CD4-positive, alpha-beta memory T cell (primary cell): ENCODE results near the gene CDH13. TPM values are rescaled to one million over a fixed set of nuclear protein-coding genes. Genes with fewer than 3 reads are reported as not detected.

Experiments
- CTCF ChIA-PET: fragments of 350-600 bp; sonication (Branson Sonifier 250); formaldehyde crosslinking; loops from one replicate; lab custom pipeline; 2021; ENCODE audit warnings: inconsistent platforms; ENCODE audit not compliant: partially characterized antibody; lab: Charles Lee
- POLR2A ChIA-PET: fragments of 350-600 bp; sonication (Branson Sonifier 250); formaldehyde crosslinking; loops from one replicate; lab custom pipeline; 2021; ENCODE audit not compliant: partially characterized antibody; lab: Charles Lee
- DNase-seq, 5 donors: peaks; one replicate each; pipeline versions ENCODE4 v3.0.0 to v3.0.0-alpha.2; 2020 to 2022; ENCODE audit warnings: mixed read lengths in 1 of 5
- H3K27ac ChIP-seq: one replicate; pipeline ENCODE4 v1.7.0; 2013; ENCODE audit warnings: low read depth, low read length
- H3K27me3 ChIP-seq: 2 replicates; pipeline ENCODE4 v1.7.0; 2013; ENCODE audit warnings: mild to moderate bottlenecking, low read length, moderate library complexity; ENCODE audit not compliant: insufficient read depth
- H3K36me3 ChIP-seq: 2 replicates; pipeline ENCODE4 v1.7.0; 2013; ENCODE audit warnings: mild to moderate bottlenecking, low read length, moderate library complexity; ENCODE audit not compliant: insufficient read depth
- H3K4me1 ChIP-seq: 2 replicates; pipeline ENCODE4 v1.7.0; 2013; ENCODE audit warnings: mild to moderate bottlenecking, low read length, moderate library complexity; ENCODE audit not compliant: insufficient read depth
- H3K4me3 ChIP-seq, 2 donors: one replicate each; pipeline ENCODE4 v1.7.0; 2013; ENCODE audit warnings: low read length in 2 of 2, mild to moderate bottlenecking in 1 of 2
- H3K9me3 ChIP-seq, 2 donors: one replicate each; pipeline ENCODE4 v1.7.0; 2013; ENCODE audit warnings: low read length in 2 of 2, control low read depth in 1 of 2; ENCODE audit not compliant: control insufficient read depth in 1 of 2
- H3K27ac Mint-ChIP-seq, 7 donors: one replicate each; pipeline ENCODE4 v1.8.0; 2020 to 2021; ENCODE audit warnings: mixed read lengths in 7 of 7, mild to moderate bottlenecking in 6 of 7, inconsistent platforms in 3 of 7, moderate library complexity in 3 of 7
- H3K27me3 Mint-ChIP-seq, 2 donors: one replicate each; pipeline ENCODE4 v1.8.0; 2020 to 2021; ENCODE audit warnings: mixed read lengths in 2 of 2
- H3K36me3 Mint-ChIP-seq, 2 donors: one replicate each; pipeline ENCODE4 v1.8.0; 2020 to 2021; ENCODE audit warnings: mixed read lengths in 2 of 2, inconsistent platforms in 1 of 2, mild to moderate bottlenecking in 1 of 2
- H3K4me1 Mint-ChIP-seq, 4 donors: one replicate each; pipeline ENCODE4 v1.8.0; 2020 to 2021; ENCODE audit warnings: mixed read lengths in 4 of 4, mild to moderate bottlenecking in 1 of 4
- H3K4me3 Mint-ChIP-seq, 8 donors: one replicate each; pipeline ENCODE4 v1.8.0; 2020 to 2021; ENCODE audit warnings: mixed read lengths in 8 of 8, mild to moderate bottlenecking in 7 of 8, moderate library complexity in 6 of 8, inconsistent platforms in 3 of 8
- H3K9me3 Mint-ChIP-seq, 8 donors: one replicate each; pipeline ENCODE4 v1.8.0; 2020 to 2021; ENCODE audit warnings: mixed read lengths in 8 of 8, mild to moderate bottlenecking in 5 of 8, inconsistent platforms in 3 of 8, moderate library complexity in 1 of 8
- intact Hi-C: fragments of 100-400 bp; cut with micrococcal nuclease; formaldehyde crosslinking; loops from one replicate; pipeline ENCODE4 v1.15.1; 2023
- polyA plus RNA-seq, 2 donors: library from polyadenylated mRNA; unstranded; fragments of 300-500 nt; fragmentation: Illumina TruSeq; gene quantifications; one replicate each; pipeline ENCODE4 v1.2.3, GENCODE V29; 2021
- total RNA-seq, 2 experiments: library from RNA; stranded (reverse); gene quantifications; one replicate each; pipeline ENCODE4 v1.2.3, GENCODE V29; 2021

Gene CDH13
- total and polyA plus RNA-seq, 4 experiments from 2014 or later, result not detected

DNA sequence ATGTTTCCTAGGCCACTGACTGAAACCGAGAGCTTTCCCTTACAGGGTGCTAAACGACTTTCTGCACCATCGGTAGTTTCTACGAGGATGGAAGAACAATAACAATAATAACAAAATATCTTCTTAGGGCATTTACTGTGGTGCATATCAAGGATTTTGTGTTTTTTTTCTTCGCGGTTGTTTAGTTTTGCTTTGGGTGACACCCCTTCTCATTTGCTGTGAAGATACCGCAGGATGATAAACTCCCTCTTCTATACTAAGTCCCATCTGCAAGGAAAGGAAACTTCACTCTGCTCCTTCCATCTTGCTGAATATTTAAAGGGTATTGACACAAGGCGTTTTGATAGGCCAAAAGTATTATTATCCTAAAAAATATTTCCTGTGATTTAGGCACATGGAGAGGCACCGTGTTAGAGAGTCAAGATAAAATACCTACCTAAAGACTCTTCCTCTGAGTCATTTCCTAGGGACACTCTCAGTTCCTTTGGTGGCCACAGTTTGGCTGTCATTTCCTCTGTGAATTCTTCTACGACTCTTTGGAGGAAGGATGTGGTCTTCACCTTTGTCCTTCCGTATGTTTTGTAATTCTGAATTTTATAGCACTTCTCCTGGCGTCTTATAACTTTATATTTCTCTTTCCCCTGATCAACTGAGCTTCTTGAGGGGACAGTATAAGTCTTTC lies 318.8 kb downstream of the CDH13 start:
- Mint-ChIP-seq H3K4me3 (peak overlapping the region in 7 of 8 donors; percentile 5 to 78 (median 51)), H3K27me3 (peaks cover 0 to 1% of the 10 kb centered on the region in 2 donors), H3K4me1 (peaks cover 6 to 19% (median 9%) of the 10 kb centered on the region in 4 donors), H3K27ac (peak overlapping the region in 1 of 7 donors; percentile 41), H3K36me3 (no peaks in the 10 kb centered on the region), H3K9me3 (peaks cover 0 to 5% (median 0%) of the 10 kb centered on the region in 8 donors)
- POLR2A ChIA-PET, result no interaction called here
- H3K9me3 ChIP-seq, result no peaks in the 10 kb centered on the region
- intact Hi-C loops, result no loop called here
- H3K4me3 ChIP-seq, result no peak overlapping the region
- CTCF ChIA-PET, result no interaction called here
- peak; percentile 14 to 33 (median 21) for DNase-seq
- H3K4me1 ChIP-seq, result peaks cover 12% of the 10 kb centered on the region
- H3K27me3 ChIP-seq, result no peaks in the 10 kb centered on the region
- H3K27ac ChIP-seq, result no peak overlapping the region
- no peaks in the 10 kb centered on the region for H3K36me3 ChIP-seq

- CTCF ChIA-PET, result no interaction called here
Observed at GRCh38 chr16:82947698-82948097, 320.9 kb downstream of the CDH13 start.

GRCh38 chr16:82949016-82949415 lies 322.2 kb downstream of the CDH13 start:
- Mint-ChIP-seq H3K27me3 (peaks cover 0 to 2% of the 10 kb centered on the region in 2 donors), H3K4me1 (peaks cover 6 to 18% (median 9%) of the 10 kb centered on the region in 4 donors), H3K9me3 (peaks cover 0 to 6% (median 0%) of the 10 kb centered on the region in 8 donors), H3K27ac (no peak overlapping the region), H3K36me3 (no peaks in the 10 kb centered on the region), H3K4me3 (no peak overlapping the region)
- Histone ChIP-seq H3K27ac (no peak overlapping the region), H3K4me3 (no peak overlapping the region), H3K4me1 (peaks cover 12% of the 10 kb centered on the region), H3K36me3 (no peaks in the 10 kb centered on the region), H3K9me3 (no peaks in the 10 kb centered on the region), H3K27me3 (no peaks in the 10 kb centered on the region)
- ChIA-PET CTCF (no interaction called here), POLR2A (no interaction called here)
- intact Hi-C loops, result no loop called here
- no peak for DNase-seq

More at GRCh38 chr16:82947698-82948097, 320.9 kb downstream of the CDH13 start:
- Histone ChIP-seq H3K4me1 (peaks cover 12% of the 10 kb centered on the region), H3K27me3 (no peaks in the 10 kb centered on the region), H3K27ac (no peak overlapping the region), H3K36me3 (no peaks in the 10 kb centered on the region), H3K4me3 (no peak overlapping the region), H3K9me3 (no peaks in the 10 kb centered on the region)
- no peaks in the 10 kb centered on the region for H3K36me3 Mint-ChIP-seq
- H3K4me1 Mint-ChIP-seq, result peaks cover 6 to 19% (median 9%) of the 10 kb centered on the region in 4 donors
- H3K27me3 Mint-ChIP-seq, result peaks cover 0 to 1% of the 10 kb centered on the region in 2 donors
- intact Hi-C loops, result no loop called here
- no peak for DNase-seq
- no peak overlapping the region for H3K4me3 Mint-ChIP-seq
- H3K9me3 Mint-ChIP-seq, result peaks cover 0 to 6% (median 0%) of the 10 kb centered on the region in 8 donors
- POLR2A ChIA-PET, result no interaction called here
- no peak overlapping the region for H3K27ac Mint-ChIP-seq

DNA sequence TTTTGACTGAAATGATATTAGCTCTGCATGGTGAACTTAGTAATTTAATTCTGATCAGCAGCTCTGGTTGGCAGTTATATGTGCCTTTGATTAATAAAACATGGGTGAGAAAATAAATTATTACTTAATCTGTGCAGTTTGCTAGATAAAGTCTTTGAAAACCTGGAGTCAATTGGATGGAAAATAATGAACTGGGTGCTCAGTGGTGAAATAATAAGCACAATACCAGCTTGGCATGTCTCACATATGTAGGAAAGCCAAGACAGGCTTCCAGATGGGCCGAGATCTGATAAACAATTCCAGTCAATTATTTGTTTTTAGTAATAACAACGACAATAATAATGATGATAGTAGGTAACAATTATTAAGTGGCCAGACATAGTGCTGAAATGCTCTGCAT lies 326.7 kb downstream of the CDH13 start:
- peaks cover 0 to 6% (median 0%) of the 10 kb centered on the region in 8 donors for H3K9me3 Mint-ChIP-seq
- no peak overlapping the region for H3K4me3 Mint-ChIP-seq
- no peaks in the 10 kb centered on the region for H3K27me3 ChIP-seq
- H3K27ac Mint-ChIP-seq, result no peak overlapping the region
- peaks cover 0 to 8% (median 3%) of the 10 kb centered on the region in 4 donors for H3K4me1 Mint-ChIP-seq
- H3K27ac ChIP-seq, result no peak overlapping the region
- no peaks in the 10 kb centered on the region for H3K4me1 ChIP-seq
- peaks cover 0 to 2% of the 10 kb centered on the region in 2 donors for H3K27me3 Mint-ChIP-seq
- ChIA-PET POLR2A (no interaction called here), CTCF (no interaction called here)
- H3K36me3 Mint-ChIP-seq, result no peaks in the 10 kb centered on the region
- intact Hi-C loops, result no loop called here
- no peaks in the 10 kb centered on the region for H3K36me3 ChIP-seq
- DNase-seq, result no peak
- H3K9me3 ChIP-seq, result no peaks in the 10 kb centered on the region
- no peak overlapping the region for H3K4me3 ChIP-seq

GRCh38 chr16:82954224-82954929 lies 327.6 kb downstream of the CDH13 start:
- Mint-ChIP-seq H3K4me1 (peaks cover 0 to 8% (median 3%) of the 10 kb centered on the region in 4 donors), H3K36me3 (no peaks in the 10 kb centered on the region), H3K27ac (no peak overlapping the region), H3K4me3 (no peak overlapping the region), H3K27me3 (peaks cover 0 to 2% of the 10 kb centered on the region in 2 donors), H3K9me3 (peaks cover 0 to 6% (median 0%) of the 10 kb centered on the region in 8 donors)
- Histone ChIP-seq H3K27me3 (no peaks in the 10 kb centered on the region), H3K27ac (no peak overlapping the region), H3K36me3 (no peaks in the 10 kb centered on the region), H3K4me3 (no peak overlapping the region), H3K9me3 (no peaks in the 10 kb centered on the region), H3K4me1 (no peaks in the 10 kb centered on the region)
- CTCF ChIA-PET, result no interaction called here
- POLR2A ChIA-PET, result no interaction called here
- DNase-seq, result no peak
- intact Hi-C loops, result no loop called here

- H3K4me1 ChIP-seq, result no peaks in the 10 kb centered on the region
- H3K27ac Mint-ChIP-seq, result no peak overlapping the region
- peaks cover 0 to 2% of the 10 kb centered on the region in 2 donors for H3K27me3 Mint-ChIP-seq
- peaks cover 0 to 8% (median 3%) of the 10 kb centered on the region in 4 donors for H3K4me1 Mint-ChIP-seq
- ChIA-PET CTCF (no interaction called here), POLR2A (no interaction called here)
- no peaks in the 10 kb centered on the region for H3K36me3 Mint-ChIP-seq
- H3K4me3 ChIP-seq, result no peak overlapping the region
- H3K36me3 ChIP-seq, result no peaks in the 10 kb centered on the region
- no peaks in the 10 kb centered on the region for H3K9me3 ChIP-seq
- no peak overlapping the region for H3K4me3 Mint-ChIP-seq
- H3K27ac ChIP-seq, result no peak overlapping the region
- intact Hi-C loops, result no loop called here
- no peaks in the 10 kb centered on the region for H3K27me3 ChIP-seq
- no peak for DNase-seq
- peaks cover 0 to 3% (median 0%) of the 10 kb centered on the region in 8 donors for H3K9me3 Mint-ChIP-seq
Observed at GRCh38 chr16:82955741-82956348, 329.1 kb downstream of the CDH13 start.

- DNase-seq, result no peak
- H3K36me3 Mint-ChIP-seq, result no peaks in the 10 kb centered on the region
- Histone ChIP-seq H3K27ac (no peak overlapping the region), H3K9me3 (no peaks in the 10 kb centered on the region), H3K27me3 (no peaks in the 10 kb centered on the region), H3K4me3 (no peak overlapping the region), H3K4me1 (no peaks in the 10 kb centered on the region), H3K36me3 (no peaks in the 10 kb centered on the region)
- no peak overlapping the region for H3K27ac Mint-ChIP-seq
- H3K9me3 Mint-ChIP-seq, result peaks cover 0 to 3% (median 0%) of the 10 kb centered on the region in 8 donors
- CTCF ChIA-PET, result no interaction called here
- H3K4me1 Mint-ChIP-seq, result peaks cover 0 to 8% (median 3%) of the 10 kb centered on the region in 4 donors
- POLR2A ChIA-PET, result no interaction called here
- intact Hi-C loops, result no loop called here
- H3K4me3 Mint-ChIP-seq, result no peak overlapping the region
- peaks cover 0 to 2% of the 10 kb centered on the region in 2 donors for H3K27me3 Mint-ChIP-seq
Observed at GRCh38 chr16:82957212-82957611, 330.4 kb downstream of the CDH13 start.
